ENCODE results near the gene MTCL1. TPM values are rescaled to one million over a fixed set of nuclear protein-coding genes. Genes with fewer than 3 reads are reported as not detected.

The MTCL1 gene
- total and polyA plus RNA-seq, 2 experiments from 2014 or later: 10.6 to 19.7 TPM

DNA sequence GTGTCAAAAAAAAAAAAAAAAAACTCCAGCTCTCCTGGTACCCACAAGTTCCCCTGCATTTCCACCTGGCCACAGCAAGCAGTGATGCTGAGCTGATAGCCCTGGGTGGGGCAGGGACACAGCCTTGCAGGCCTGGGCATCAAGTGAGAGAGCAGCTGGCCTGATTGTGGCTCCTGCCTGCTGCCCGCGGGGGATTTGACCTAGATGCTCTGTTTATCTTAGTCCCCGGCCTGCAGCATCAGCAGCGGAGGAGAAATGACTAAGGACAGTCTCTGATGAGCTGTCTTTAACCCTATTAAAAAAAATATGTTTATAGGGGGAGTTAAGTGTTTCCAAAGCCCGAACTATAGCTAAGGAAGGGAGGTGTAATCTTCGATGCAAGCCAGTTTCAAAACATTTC, 102.6 kb downstream of the MTCL1 start:
- no peak overlapping the region for H2AFZ ChIP-seq
- no peaks in the 10 kb centered on the region for H3K27me3 ChIP-seq
- H3K9me2 ChIP-seq (replicated peaks; ENCODE audit: insufficient read depth): no peaks in the 10 kb centered on the region
- no peak overlapping the region for H3K4me3 ChIP-seq
- H3K79me2 ChIP-seq: no peaks in the 10 kb centered on the region
- no peak for DNase-seq (ENCODE audit: low spot score)
- H3K9me3 ChIP-seq (ENCODE audit: low read depth): no peaks in the 10 kb centered on the region
- peaks cover 11% of the 10 kb centered on the region for H3K4me1 ChIP-seq (ENCODE audit: insufficient read depth)
- WGBS (ENCODE audit: low lambda C conversion rate, missing lambda C conversion rate): 53% methylated on average over 6 of the region's 6 CpGs
- H3K27ac ChIP-seq: no peak overlapping the region
- H3K4me2 ChIP-seq: no peak overlapping the region
- no peaks in the 10 kb centered on the region for H4K20me1 ChIP-seq (ENCODE audit: insufficient read depth, poor library complexity, severe bottlenecking)
- no peak for TF ChIP-seq EZH2 (IDR thresholded peaks at IDR 0.05; ENCODE audit: borderline replicate concordance)
- no peak for TF ChIP-seq EZH2phosphoT487 (IDR thresholded peaks at IDR 0.05; ENCODE audit: low read depth, severe bottlenecking, unreplicated experiment)
- no peak for TF ChIP-seq CTCF (IDR thresholded peaks at IDR 0.05; ENCODE audit: poor library complexity)
- H3K36me3 ChIP-seq (replicated peaks; ENCODE audit: insufficient read depth, low read depth): no peaks in the 10 kb centered on the region

DNA sequence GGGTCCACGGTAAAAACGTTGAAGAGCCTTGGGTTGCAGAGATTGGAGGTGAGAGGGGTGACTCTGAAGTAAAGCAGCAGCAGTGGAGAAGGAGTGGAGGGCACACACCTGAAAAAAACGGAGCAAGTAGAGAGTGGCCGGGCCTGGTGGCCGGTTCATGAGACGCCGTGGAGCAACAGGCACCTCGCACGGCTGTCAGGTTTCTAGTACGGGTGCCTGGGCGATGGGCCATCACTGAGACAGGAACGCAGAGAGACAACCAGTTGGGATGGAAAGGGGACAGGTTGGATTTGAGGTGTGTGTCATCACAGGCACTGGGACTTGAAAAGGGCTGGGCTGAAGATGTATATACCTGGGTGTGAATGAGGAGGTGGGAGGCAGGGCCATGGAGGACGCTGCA, 104.2 kb downstream of the MTCL1 start:
- Histone ChIP-seq H4K20me1 (ENCODE audit: insufficient read depth, poor library complexity, severe bottlenecking) (no peaks in the 10 kb centered on the region), H3K79me2 (no peaks in the 10 kb centered on the region), H3K36me3 (replicated peaks; ENCODE audit: insufficient read depth, low read depth) (no peaks in the 10 kb centered on the region), H3K4me3 (no peak overlapping the region), H3K27me3 (no peaks in the 10 kb centered on the region), H3K9me3 (ENCODE audit: low read depth) (no peaks in the 10 kb centered on the region), H3K9me2 (replicated peaks; ENCODE audit: insufficient read depth) (no peaks in the 10 kb centered on the region), H3K4me1 (ENCODE audit: insufficient read depth) (peaks cover 11% of the 10 kb centered on the region), H3K4me2 (no peak overlapping the region), H2AFZ (no peak overlapping the region), H3K27ac (no peak overlapping the region)
- 98% methylated on average over 13 of the region's 13 CpGs for WGBS (ENCODE audit: low lambda C conversion rate, missing lambda C conversion rate)
- no peak for DNase-seq (ENCODE audit: low spot score)
- TF ChIP-seq EZH2 (IDR thresholded peaks at IDR 0.05; ENCODE audit: borderline replicate concordance): no peak
- no peak for TF ChIP-seq CTCF (IDR thresholded peaks at IDR 0.05; ENCODE audit: poor library complexity)
- TF ChIP-seq EZH2phosphoT487 (IDR thresholded peaks at IDR 0.05; ENCODE audit: low read depth, severe bottlenecking, unreplicated experiment): no peak

GRCh38 chr18:8810157-8810556, 104.8 kb downstream of the MTCL1 start:
- Histone ChIP-seq H3K79me2 (no peaks in the 10 kb centered on the region), H3K4me3 (no peak overlapping the region), H4K20me1 (ENCODE audit: insufficient read depth, poor library complexity, severe bottlenecking) (no peaks in the 10 kb centered on the region), H3K27me3 (no peaks in the 10 kb centered on the region), H3K9me3 (ENCODE audit: low read depth) (no peaks in the 10 kb centered on the region), H3K27ac (no peak overlapping the region), H2AFZ (no peak overlapping the region), H3K4me2 (no peak overlapping the region), H3K9me2 (replicated peaks; ENCODE audit: insufficient read depth) (no peaks in the 10 kb centered on the region), H3K36me3 (replicated peaks; ENCODE audit: insufficient read depth, low read depth) (no peaks in the 10 kb centered on the region), H3K4me1 (ENCODE audit: insufficient read depth) (peaks cover 10% of the 10 kb centered on the region)
- no peak for TF ChIP-seq CTCF (IDR thresholded peaks at IDR 0.05; ENCODE audit: poor library complexity)
- no peak for TF ChIP-seq EZH2phosphoT487 (IDR thresholded peaks at IDR 0.05; ENCODE audit: low read depth, severe bottlenecking, unreplicated experiment)
- no peak for TF ChIP-seq EZH2 (IDR thresholded peaks at IDR 0.05; ENCODE audit: borderline replicate concordance)
- DNase-seq (ENCODE audit: low spot score): no peak
- WGBS (ENCODE audit: low lambda C conversion rate, missing lambda C conversion rate): 96% methylated on average over 11 of the region's 11 CpGs

DNA sequence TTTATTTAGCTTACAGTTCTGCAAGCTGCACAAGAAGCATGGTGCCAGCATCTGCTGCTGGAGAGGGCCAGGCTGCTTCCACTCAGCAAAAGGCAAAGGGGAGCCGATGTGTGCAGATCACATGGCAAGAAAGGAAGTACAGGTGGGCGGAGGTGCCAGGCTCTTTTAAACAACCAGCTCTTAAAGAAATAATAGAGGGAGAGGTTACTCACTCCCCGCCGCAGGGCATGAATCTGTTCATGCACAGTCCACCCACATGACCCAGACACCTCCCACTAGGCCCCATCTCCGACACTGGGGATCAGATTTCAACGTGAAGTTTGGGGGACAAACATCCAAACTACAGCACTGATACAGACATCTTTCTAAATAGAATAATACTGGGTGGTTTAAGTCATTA, 105.8 kb downstream of the MTCL1 start:
- no peaks in the 10 kb centered on the region for H3K79me2 ChIP-seq
- H4K20me1 ChIP-seq (ENCODE audit: insufficient read depth, poor library complexity, severe bottlenecking): no peaks in the 10 kb centered on the region
- H3K27ac ChIP-seq: no peak overlapping the region
- DNase-seq (ENCODE audit: low spot score): no peak
- H3K4me3 ChIP-seq: no peak overlapping the region
- no peak for TF ChIP-seq EZH2 (IDR thresholded peaks at IDR 0.05; ENCODE audit: borderline replicate concordance)
- TF ChIP-seq EZH2phosphoT487 (IDR thresholded peaks at IDR 0.05; ENCODE audit: low read depth, severe bottlenecking, unreplicated experiment): no peak
- TF ChIP-seq CTCF (IDR thresholded peaks at IDR 0.05; ENCODE audit: poor library complexity): no peak
- H3K36me3 ChIP-seq (replicated peaks; ENCODE audit: insufficient read depth, low read depth): no peaks in the 10 kb centered on the region
- H3K4me2 ChIP-seq: no peak overlapping the region
- WGBS (ENCODE audit: low lambda C conversion rate, missing lambda C conversion rate): 80% methylated on average over 6 of the region's 6 CpGs
- no peak overlapping the region for H2AFZ ChIP-seq
- no peaks in the 10 kb centered on the region for H3K9me2 ChIP-seq (replicated peaks; ENCODE audit: insufficient read depth)
- no peaks in the 10 kb centered on the region for H3K27me3 ChIP-seq
- H3K4me1 ChIP-seq (ENCODE audit: insufficient read depth): peaks cover under 1% of the 10 kb centered on the region
- no peaks in the 10 kb centered on the region for H3K9me3 ChIP-seq (ENCODE audit: low read depth)

All from hepatocyte (in vitro differentiated cells).